ENCODE results near the gene FSIP1. TPM values are rescaled to one million over a fixed set of nuclear protein-coding genes. Genes with fewer than 3 reads are reported as not detected.

The FSIP1 gene
- polyA plus RNA-seq, 2 of the 4 experiments (the other 2 are of a cell fraction), result 0.71 to 0.93 TPM

GRCh38 chr15:39591141-39591895 lies 191.3 kb downstream of the FSIP1 start:
- no peak for TF ChIP-seq REST (IDR thresholded peaks at IDR 0.05)
- TF ChIP-seq JUNB (IDR thresholded peaks at IDR 0.05), result no peak
- no peak for TF ChIP-seq EP300 (IDR thresholded peaks at IDR 0.05)
- no peak for TF ChIP-seq CEBPB (IDR thresholded peaks at IDR 0.05)
- TF ChIP-seq POLR2AphosphoS2 (conservative IDR thresholded peaks at IDR 0.05; ENCODE audit: low read length), result no peak
- no peak for TF ChIP-seq RFX5 (IDR thresholded peaks at IDR 0.05)
- no peak for TF ChIP-seq USF2 (IDR thresholded peaks at IDR 0.05)
- no peak for TF ChIP-seq NFE2L2 (conservative IDR thresholded peaks at IDR 0.05; ENCODE audit: low read length)
- no peak for TF ChIP-seq NPAS2 (CRISPR knock-in tag; IDR thresholded peaks at IDR 0.05; ENCODE audit: borderline replicate concordance)
- TF ChIP-seq RARB (CRISPR knock-in tag; IDR thresholded peaks at IDR 0.05), result no peak
- no peak for TF ChIP-seq RNF2 (IDR thresholded peaks at IDR 0.05; ENCODE audit: borderline replicate concordance, low read depth)
- TF ChIP-seq HOXA7 (CRISPR knock-in tag; IDR thresholded peaks at IDR 0.05), result no peak
- no peak for TF ChIP-seq ZNF302 (CRISPR knock-in tag; IDR thresholded peaks at IDR 0.05)
- TF ChIP-seq BHLHE40 (IDR thresholded peaks at IDR 0.05; ENCODE audit: low read depth, low read length), result no peak
- TF ChIP-seq EHF (CRISPR knock-in tag; IDR thresholded peaks at IDR 0.05), result no peak
- no peak for TF ChIP-seq CBX2 (IDR thresholded peaks at IDR 0.05; ENCODE audit: borderline replicate concordance, low read depth)
- no peak for TF ChIP-seq SREBF2 (IDR thresholded peaks at IDR 0.05)
- TF ChIP-seq FOSL2 (IDR thresholded peaks at IDR 0.05), result no peak
- no peak for TF ChIP-seq FOSL2 (CRISPR knock-in tag; IDR thresholded peaks at IDR 0.05)
- TF ChIP-seq MAX (IDR thresholded peaks at IDR 0.05), result no peak
- Histone ChIP-seq H3K9me3 (no peaks in the 10 kb centered on the region), H3K4me1 (peaks cover 26% of the 10 kb centered on the region), H3K4me3 (no peak overlapping the region), H3K27ac (no peak overlapping the region), H3K4me2 (no peak overlapping the region)
- DNase-seq (ENCODE audit: low read depth in 1 of 2, low spot score in 1 of 2), result no peak
- 95% methylated on average over 11 of the region's 11 CpGs for WGBS (ENCODE audit: missing lambda C conversion rate)
- POLR2A ChIA-PET, result no interaction called here
- no peak for ATAC-seq
- CTCF ChIA-PET, result interaction anchor here (1.0 to 1.5 kb wide), 2 partner anchors 9 to 11 kb away, joined by 3 to 6 read pairs; partner anchors contain the start of gene THBS1
- no peak for FAIRE-seq

GRCh38 chr15:39589815-39590644 lies 192.6 kb downstream of the FSIP1 start:
- no peak for FAIRE-seq
- POLR2A ChIA-PET, result no interaction called here
- Histone ChIP-seq H3K9me3 (no peaks in the 10 kb centered on the region), H3K4me2 (no peak overlapping the region), H3K4me1 (peaks cover 13% of the 10 kb centered on the region), H3K4me3 (no peak overlapping the region), H3K27ac (no peak overlapping the region)
- CTCF ChIA-PET, result no interaction called here
- DNase-seq (ENCODE audit: low read depth in 1 of 2, low spot score in 1 of 2), result no peak
- no peak for TF ChIP-seq CEBPB (IDR thresholded peaks at IDR 0.05)
- TF ChIP-seq CHD2 (IDR thresholded peaks at IDR 0.05; ENCODE audit: low read length, partially characterized antibody), result no peak
- no peak for TF ChIP-seq USF2 (IDR thresholded peaks at IDR 0.05)
- no peak for TF ChIP-seq RFX5 (IDR thresholded peaks at IDR 0.05)
- TF ChIP-seq EP300 (IDR thresholded peaks at IDR 0.05), result no peak
- no peak for TF ChIP-seq MYC (IDR thresholded peaks at IDR 0.05; ENCODE audit: borderline replicate concordance, low read length)
- TF ChIP-seq RCOR1 (IDR thresholded peaks at IDR 0.05; ENCODE audit: low read depth, low read length), result no peak
- no peak for TF ChIP-seq HOXB13 (CRISPR knock-in tag; IDR thresholded peaks at IDR 0.05; ENCODE audit: low read depth)
- TF ChIP-seq NPAS2 (CRISPR knock-in tag; IDR thresholded peaks at IDR 0.05; ENCODE audit: borderline replicate concordance), result no peak
- no peak for TF ChIP-seq KDM5A (IDR thresholded peaks at IDR 0.05)
- TF ChIP-seq HEYL (CRISPR knock-in tag; IDR thresholded peaks at IDR 0.05), result no peak
- TF ChIP-seq BHLHE40 (IDR thresholded peaks at IDR 0.05; ENCODE audit: low read depth, low read length), result no peak
- TF ChIP-seq RARB (CRISPR knock-in tag; IDR thresholded peaks at IDR 0.05), result no peak
- TF ChIP-seq NFE2L2 (conservative IDR thresholded peaks at IDR 0.05; ENCODE audit: low read length), result no peak
- no peak for TF ChIP-seq ESRRA (IDR thresholded peaks at IDR 0.05; ENCODE audit: borderline replicate concordance, low read length)
- no peak for TF ChIP-seq ZC3H11A (IDR thresholded peaks at IDR 0.05)
- no peak for ATAC-seq
- 92% methylated on average over 13 of the region's 13 CpGs for WGBS (ENCODE audit: missing lambda C conversion rate)
